ENCODE results near the gene ARPC4. TPM values are rescaled to one million over a fixed set of nuclear protein-coding genes. Genes with fewer than 3 reads are reported as not detected.

ARPC4 gene
- 10 to 100 TPM; 33.6 to 57.1 TPM for total RNA-seq

DNA sequence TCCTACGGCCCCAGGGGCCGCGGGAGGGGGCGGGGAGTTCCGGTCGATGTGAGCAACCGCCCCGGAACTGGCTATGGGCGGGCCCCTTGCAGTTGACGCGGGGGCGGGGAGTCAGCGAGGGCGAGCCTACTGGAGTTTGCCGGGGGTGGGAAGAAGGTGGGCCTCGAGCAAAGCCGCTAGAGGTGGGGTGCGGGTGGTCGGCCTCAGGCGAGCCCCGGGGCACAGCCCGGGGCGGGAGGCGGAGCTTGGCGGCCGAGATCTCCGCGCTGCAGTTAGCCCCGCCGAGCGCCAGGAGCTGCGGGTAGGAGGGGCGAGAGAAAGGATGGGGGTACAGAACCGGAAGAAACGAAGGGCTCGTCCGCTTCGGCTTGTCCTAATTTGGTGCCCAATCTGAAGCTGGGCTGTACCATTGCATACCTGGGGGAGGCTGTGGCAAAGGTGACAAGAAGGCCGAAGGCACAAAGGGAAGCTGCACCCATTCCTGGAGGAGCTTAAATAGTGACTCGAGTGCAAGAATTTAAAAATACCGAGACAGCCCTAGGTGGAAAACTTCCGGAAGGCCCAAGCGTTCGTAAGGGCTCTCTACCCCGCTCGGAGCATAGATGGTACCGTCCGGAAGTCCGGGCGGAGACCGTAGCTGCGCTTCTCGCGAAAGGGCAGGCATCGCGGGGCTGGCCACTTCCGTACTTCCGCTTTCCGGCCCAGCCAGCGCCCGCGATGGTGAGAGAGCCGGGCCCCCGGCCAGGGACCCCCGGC is at the start of gene ARPC4, which contains the start of gene TADA3:
TSS of gene ARPC4 (plus strand) at position 678 of the 756 bp plus-strand sequence. CDS start at position 718, 40 bp downstream.
TSS of gene TADA3 (minus strand) at position 69 of the 756 bp plus-strand sequence. CDS start 1,007 bp downstream, outside the sequence.
- Histone ChIP-seq H3K4me3 (peak within 1 kb of the TSS; percentile 66 to 96), H3K9me3 (no peaks in the 10 kb centered on the region), H3K27ac (peak within 1 kb of the TSS; percentile 75 to 96 (median 91)), H3K36me3 (replicated peaks in 1 of 2; ENCODE audit: insufficient read depth in 1 of 2, low read depth in 2 of 2) (peaks cover 0 to 5% of the 10 kb centered on the region in 2 donors), H3K4me1 (peaks cover 31% of the 10 kb centered on the region), H3K27me3 (no peaks in the 10 kb centered on the region)
- peak; percentile 95 for ATAC-seq
- peak; percentile 90 to 93 (median 90) for DNase-seq
- TF ChIP-seq, protein P1, sequence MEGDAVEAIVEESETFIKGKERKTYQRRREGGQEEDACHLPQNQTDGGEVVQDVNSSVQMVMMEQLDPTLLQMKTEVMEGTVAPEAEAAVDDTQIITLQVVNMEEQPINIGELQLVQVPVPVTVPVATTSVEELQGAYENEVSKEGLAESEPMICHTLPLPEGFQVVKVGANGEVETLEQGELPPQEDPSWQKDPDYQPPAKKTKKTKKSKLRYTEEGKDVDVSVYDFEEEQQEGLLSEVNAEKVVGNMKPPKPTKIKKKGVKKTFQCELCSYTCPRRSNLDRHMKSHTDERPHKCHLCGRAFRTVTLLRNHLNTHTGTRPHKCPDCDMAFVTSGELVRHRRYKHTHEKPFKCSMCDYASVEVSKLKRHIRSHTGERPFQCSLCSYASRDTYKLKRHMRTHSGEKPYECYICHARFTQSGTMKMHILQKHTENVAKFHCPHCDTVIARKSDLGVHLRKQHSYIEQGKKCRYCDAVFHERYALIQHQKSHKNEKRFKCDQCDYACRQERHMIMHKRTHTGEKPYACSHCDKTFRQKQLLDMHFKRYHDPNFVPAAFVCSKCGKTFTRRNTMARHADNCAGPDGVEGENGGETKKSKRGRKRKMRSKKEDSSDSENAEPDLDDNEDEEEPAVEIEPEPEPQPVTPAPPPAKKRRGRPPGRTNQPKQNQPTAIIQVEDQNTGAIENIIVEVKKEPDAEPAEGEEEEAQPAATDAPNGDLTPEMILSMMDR (IDR thresholded peaks at IDR 0.05) = peak in 4 of 7 experiments; percentile 37 to 42 (median 39)
- TF ChIP-seq POLR2A (IDR thresholded peaks at IDR 0.05) = peak; percentile 37 to 74 (median 71)
- WGBS, 2 donors = 0 to 2% methylated on average over 27 to 63 of the region's 65 CpGs
- intact Hi-C loops (cut with DNase I) = no loop called here

DNA sequence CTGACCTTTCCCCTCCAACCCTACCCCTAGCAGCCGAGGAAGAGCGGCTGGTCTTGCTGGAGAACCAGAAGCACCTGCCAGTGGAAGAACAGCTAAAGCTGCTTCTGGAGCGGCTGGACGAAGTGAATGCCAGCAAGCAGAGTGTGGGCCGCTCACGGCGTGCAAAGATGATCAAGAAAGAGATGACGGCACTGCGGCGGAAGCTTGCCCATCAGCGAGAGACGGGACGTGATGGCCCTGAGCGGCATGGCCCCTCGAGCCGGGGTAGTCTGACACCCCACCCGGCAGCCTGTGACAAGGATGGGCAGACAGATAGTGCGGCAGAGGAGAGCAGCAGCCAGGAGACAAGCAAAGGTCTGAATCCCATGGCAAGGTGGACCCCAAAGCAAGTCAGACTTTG is 49.3 kb upstream of the ARPC4 start:
- Histone ChIP-seq H3K4me1 (peaks cover 2% of the 10 kb centered on the region), H3K36me3 (replicated peaks in 1 of 2; ENCODE audit: insufficient read depth in 1 of 2, low read depth in 2 of 2) (peaks cover 6 to 70% of the 10 kb centered on the region in 2 donors), H3K4me3 (no peak overlapping the region), H3K27ac (no peak overlapping the region), H3K9me3 (no peaks in the 10 kb centered on the region), H3K27me3 (no peaks in the 10 kb centered on the region)
- DNase-seq (no peak), ATAC-seq (no peak)
- 95 to 96% methylated on average over 18 of the region's 18 CpGs for whole genome bisulfite sequencing, 2 donors
- intact Hi-C loops (cut with DNase I) = no loop called here
- TF ChIP-seq POLR2A (IDR thresholded peaks at IDR 0.05) = no peak
- TF ChIP-seq, protein P1 (IDR thresholded peaks at IDR 0.05) = no peak

DNA sequence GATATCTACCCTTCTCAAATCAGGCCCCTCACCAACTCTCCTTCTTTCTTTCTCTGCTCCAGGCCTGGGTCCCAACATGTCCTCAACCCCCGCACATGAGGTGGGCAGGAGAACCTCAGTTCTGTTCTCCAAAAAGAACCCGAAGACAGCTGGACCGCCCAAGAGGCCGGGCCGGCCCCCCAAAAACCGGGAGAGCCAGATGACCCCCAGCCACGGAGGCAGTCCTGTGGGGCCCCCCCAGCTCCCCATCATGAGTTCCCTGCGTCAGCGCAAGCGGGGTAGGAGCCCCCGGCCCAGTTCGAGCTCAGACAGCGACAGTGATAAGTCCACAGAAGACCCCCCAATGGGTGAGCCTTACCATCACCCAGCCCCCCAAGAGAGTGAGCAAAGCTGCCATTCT is 48.7 kb upstream of the ARPC4 start:
- Histone ChIP-seq H3K27ac (no peak overlapping the region), H3K27me3 (no peaks in the 10 kb centered on the region), H3K9me3 (no peaks in the 10 kb centered on the region), H3K4me3 (no peak overlapping the region), H3K36me3 (replicated peaks in 1 of 2; ENCODE audit: insufficient read depth in 1 of 2, low read depth in 2 of 2) (peaks cover 6 to 65% of the 10 kb centered on the region in 2 donors), H3K4me1 (peaks cover 8% of the 10 kb centered on the region)
- no peak for ATAC-seq
- 92 to 97% methylated on average over 6 to 12 of the region's 13 CpGs for WGBS, 2 donors
- no peak for DNase-seq
- intact Hi-C loops (cut with DNase I) = no loop called here
- TF ChIP-seq, protein P1 (IDR thresholded peaks at IDR 0.05) = no peak
- no peak for TF ChIP-seq POLR2A (IDR thresholded peaks at IDR 0.05)

DNA sequence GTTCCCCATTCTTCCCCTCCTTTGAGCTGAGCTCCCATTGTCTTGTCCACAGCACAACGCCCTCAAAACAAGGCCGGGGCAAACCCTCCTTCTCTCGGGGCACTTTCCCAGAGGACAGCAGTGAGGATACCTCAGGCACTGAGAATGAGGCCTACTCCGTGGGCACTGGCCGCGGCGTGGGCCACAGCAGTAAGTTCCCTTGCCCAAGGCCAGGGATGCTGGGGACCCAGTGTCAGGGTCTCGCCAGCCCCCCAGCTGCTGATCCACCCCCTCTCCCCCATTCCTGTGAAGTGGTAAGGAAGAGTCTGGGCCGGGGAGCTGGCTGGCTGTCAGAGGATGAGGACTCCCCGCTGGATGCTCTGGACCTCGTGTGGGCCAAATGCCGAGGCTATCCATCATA is 47.4 kb upstream of the ARPC4 start:
- no peak for DNase-seq
- no peak for ATAC-seq
- intact Hi-C loops (cut with DNase I) = no loop called here
- no peak for TF ChIP-seq POLR2A (IDR thresholded peaks at IDR 0.05)
- TF ChIP-seq, protein P1 (IDR thresholded peaks at IDR 0.05) = no peak
- Histone ChIP-seq H3K9me3 (no peaks in the 10 kb centered on the region), H3K4me3 (no peak overlapping the region), H3K36me3 (replicated peaks in 1 of 2; ENCODE audit: insufficient read depth in 1 of 2, low read depth in 2 of 2) (peaks cover 0 to 56% of the 10 kb centered on the region in 2 donors), H3K27ac (no peak overlapping the region), H3K4me1 (peaks cover 14% of the 10 kb centered on the region), H3K27me3 (no peaks in the 10 kb centered on the region)
- 89 to 91% methylated on average over 10 to 12 of the region's 12 CpGs for WGBS, 2 donors
